RWPE1 (cell line): ENCODE data around the gene CCDC18.
A peak's percentile ranks its signal among the peaks of the same experiment; 100 is the strongest.

Experiments used
- CTCF ChIA-PET: fragments of 350-600 bp; sonication (Branson Sonifier 250); formaldehyde crosslinking; extraction: SDS; loops from one replicate; lab custom pipeline; 2021; lab: Yijun Ruan, JAX
- POLR2A ChIA-PET: fragments of 400-600 bp; formaldehyde crosslinking; extraction: SDS; loops from one replicate; lab custom pipeline; 2020; ENCODE audit warnings: antibody characterized with exemption; ENCODE audit not compliant: low non-redundant PET; lab: Yijun Ruan, JAX
- DNase-seq: peaks from one replicate; pipeline ENCODE4 v3.0.0; 2012; ENCODE audit warnings: low spot score
- H3K27ac ChIP-seq: fragments of 450-650 bp; 2 replicates; pipeline ENCODE4 v1.5.1; 2017
- CTCF ChIP-seq: fragments of 450-650 bp; conservative IDR thresholded peaks from 2 replicates; pipeline ENCODE4 v1.5.1; 2017; ENCODE audit warnings: low read depth, mild to moderate bottlenecking

Gene CCDC18

GRCh38 chr1:93180723-93181613 lies at the start of gene CCDC18:
Gene CCDC18, plus strand, starts transcription at chr1:93180724. Its CDS starts 2,638 bp downstream, at chr1:93183362.
- DNase-seq = peak; percentile 16
- CTCF ChIA-PET = interaction anchor here (0.6 kb wide), 1 partner anchor 119 kb away, joined by 3 read pairs; no protein-coding TSS in a partner anchor
- TF ChIP-seq CTCF = no peak
- POLR2A ChIA-PET = no interaction called here
- H3K27ac ChIP-seq = peak within 1 kb of the TSS; percentile 99

- ChIA-PET POLR2A (no interaction called here), CTCF (no interaction called here)
- no peak for TF ChIP-seq CTCF
- no peak for DNase-seq
- H3K27ac ChIP-seq = no peak overlapping the region
These were observed 47.9 kb upstream of the CCDC18 start for GRCh38 chr1:93132638-93133037.

GRCh38 chr1:93136445-93136844 lies 44.1 kb upstream of the CCDC18 start:
- ChIA-PET CTCF (no interaction called here), POLR2A (interaction anchor here (0.6 kb wide), 1 partner anchor 120 kb away, joined by 9 read pairs; no protein-coding TSS in a partner anchor)
- no peak overlapping the region for H3K27ac ChIP-seq

GRCh38 chr1:93137604-93138292 lies 42.8 kb upstream of the CCDC18 start:
- CTCF ChIA-PET = no interaction called here
- POLR2A ChIA-PET = no interaction called here
- H3K27ac ChIP-seq = no peak overlapping the region
- no peak for TF ChIP-seq CTCF
- no peak for DNase-seq

More at GRCh38 chr1:93136445-93136844, 44.1 kb upstream of the CCDC18 start:
- TF ChIP-seq CTCF = no peak
- DNase-seq = no peak

- no peak for DNase-seq
- POLR2A ChIA-PET = no interaction called here
- CTCF ChIA-PET = no interaction called here
- TF ChIP-seq CTCF = no peak
- no peak overlapping the region for H3K27ac ChIP-seq
These were observed 40.4 kb upstream of the CCDC18 start for GRCh38 chr1:93140106-93140505.

- POLR2A ChIA-PET = no interaction called here
These were observed 38.4 kb upstream of the CCDC18 start for GRCh38 chr1:93142161-93142560.

More at GRCh38 chr1:93142161-93142560, 38.4 kb upstream of the CCDC18 start:
- no peak for DNase-seq
- CTCF ChIA-PET = no interaction called here
- no peak overlapping the region for H3K27ac ChIP-seq
- no peak for TF ChIP-seq CTCF
